ENCODE results near the gene PPP1R12A.

Gene PPP1R12A

DNA sequence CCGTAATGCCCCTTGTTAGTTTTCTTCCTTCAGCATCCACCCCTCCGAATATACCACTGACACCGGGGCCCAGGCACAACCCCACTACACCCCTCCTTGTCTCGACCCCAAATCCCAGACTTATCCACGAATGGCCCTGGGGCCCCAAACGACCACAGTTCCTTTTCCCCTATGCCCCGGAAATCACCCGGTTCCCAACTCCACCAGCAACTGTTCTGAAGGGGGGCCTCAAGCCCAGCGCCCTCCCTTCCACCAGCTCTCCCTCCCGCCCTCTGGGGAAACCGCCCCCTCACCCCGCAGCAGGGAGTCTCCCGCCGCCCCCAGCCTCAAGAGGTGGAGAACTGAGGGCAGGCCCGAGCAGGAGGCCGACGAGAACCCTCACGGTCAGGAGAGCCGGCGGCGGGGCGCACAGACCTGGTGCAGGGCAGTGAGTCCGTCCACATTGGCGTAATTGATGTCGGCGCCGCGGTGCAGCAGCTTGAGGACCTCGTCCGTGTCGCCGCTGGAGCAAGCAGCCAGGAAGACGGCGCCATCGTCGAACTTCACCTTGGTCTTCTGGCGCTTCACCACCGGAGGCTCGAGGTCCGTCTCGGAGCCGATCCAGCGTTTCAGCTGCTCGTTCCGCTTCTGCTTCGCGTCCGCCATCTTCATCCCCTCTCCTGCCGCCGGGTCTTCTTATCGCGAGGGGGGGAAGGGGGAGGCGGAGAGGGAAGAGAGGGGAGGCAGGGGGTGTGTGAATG is 446 bp downstream of the PPP1R12A start:
- DNase-seq: peak; percentile 49

DNA sequence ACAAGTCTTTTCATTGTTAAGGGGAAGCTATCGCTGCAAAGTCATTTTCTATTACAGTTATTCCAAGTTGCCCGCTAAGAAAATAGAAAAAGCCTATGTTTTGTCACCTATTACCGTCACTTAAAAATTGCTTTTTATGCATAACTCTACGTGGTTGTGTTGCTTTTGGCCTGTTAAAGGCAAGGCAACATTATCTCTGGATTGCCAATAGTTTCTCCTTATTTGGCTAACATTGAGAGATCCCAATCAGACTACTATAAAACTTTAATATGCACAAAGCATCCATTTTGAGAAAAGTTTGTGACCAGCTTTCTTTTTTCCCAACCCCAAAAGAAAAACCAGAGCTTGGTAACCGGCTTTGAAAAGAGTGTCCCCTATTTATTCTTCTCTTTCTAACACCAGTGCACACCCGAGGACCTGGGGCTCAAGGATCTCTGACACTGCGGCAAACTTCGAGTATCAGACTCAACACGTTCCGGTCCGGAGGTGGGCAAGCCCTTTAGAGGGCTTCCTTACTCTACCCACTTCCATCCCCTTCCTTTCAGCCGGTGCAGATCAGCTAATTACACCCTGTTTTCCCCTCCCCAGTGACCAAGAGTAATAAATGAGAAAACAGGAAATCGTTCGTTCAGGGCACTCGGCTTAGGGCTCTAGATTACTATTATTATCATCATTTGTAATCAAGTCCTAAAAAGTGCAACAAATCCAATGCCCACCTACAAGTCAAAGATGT is 1.2 kb downstream of the PPP1R12A start:
- no peak for DNase-seq

DNA sequence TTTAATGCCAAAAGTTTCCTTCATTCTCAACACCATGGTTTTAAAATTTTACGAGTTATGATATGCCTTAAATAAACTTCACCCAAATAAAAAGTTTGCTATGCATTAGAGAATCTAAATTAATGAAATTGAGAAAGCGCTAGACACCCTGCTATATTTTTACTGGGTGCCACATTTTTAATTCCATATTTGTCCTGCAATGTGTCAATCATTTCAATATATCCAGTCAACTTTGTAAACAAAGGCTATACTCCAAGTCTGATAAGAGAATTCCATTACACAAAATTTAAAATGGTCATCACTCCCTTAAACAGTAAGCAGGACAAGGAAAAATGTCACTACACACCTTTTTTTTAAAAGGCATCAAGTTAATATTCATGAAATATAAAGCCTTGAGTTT is 1.9 kb downstream of the PPP1R12A start:
- no peak for DNase-seq

DNA sequence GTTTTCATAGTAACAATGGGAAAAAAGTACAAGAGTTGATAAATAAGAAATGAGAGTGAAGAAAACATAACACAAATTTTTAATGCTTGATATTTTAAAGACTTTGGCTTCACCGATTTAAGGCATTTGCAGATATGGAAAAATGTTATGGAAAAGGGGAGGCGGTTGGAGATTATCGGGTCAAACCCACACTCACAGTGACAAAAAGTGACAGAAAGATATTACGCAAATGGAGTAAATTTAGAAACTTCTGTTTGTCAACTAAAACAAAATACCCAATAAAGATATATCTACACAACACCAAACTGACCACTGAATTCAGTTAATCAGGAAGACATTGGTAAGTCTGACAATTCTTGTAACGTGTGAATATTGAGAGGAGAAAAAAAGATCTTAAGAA is 2.5 kb downstream of the PPP1R12A start:
- DNase-seq: no peak

DNA sequence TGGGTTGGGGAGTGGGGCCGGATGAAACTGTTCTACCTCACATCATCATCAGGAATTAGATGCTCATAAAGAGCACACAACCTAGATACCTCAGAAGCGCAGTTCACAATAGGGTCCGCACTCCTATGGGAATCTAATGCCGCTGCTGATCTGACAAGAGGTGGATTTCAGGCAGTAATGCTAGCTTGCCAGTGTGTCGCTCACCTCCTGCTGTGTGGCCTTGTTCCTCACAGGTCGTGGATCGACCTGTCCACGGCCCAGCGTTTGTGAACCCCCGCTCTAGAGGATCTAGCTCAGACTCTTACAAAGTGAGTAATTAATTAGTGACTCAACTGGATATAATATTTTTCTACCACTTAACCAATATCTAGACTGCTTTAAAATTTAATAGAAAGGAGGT is 5.8 kb downstream of the PPP1R12A start:
- DNase-seq: no peak

DNA sequence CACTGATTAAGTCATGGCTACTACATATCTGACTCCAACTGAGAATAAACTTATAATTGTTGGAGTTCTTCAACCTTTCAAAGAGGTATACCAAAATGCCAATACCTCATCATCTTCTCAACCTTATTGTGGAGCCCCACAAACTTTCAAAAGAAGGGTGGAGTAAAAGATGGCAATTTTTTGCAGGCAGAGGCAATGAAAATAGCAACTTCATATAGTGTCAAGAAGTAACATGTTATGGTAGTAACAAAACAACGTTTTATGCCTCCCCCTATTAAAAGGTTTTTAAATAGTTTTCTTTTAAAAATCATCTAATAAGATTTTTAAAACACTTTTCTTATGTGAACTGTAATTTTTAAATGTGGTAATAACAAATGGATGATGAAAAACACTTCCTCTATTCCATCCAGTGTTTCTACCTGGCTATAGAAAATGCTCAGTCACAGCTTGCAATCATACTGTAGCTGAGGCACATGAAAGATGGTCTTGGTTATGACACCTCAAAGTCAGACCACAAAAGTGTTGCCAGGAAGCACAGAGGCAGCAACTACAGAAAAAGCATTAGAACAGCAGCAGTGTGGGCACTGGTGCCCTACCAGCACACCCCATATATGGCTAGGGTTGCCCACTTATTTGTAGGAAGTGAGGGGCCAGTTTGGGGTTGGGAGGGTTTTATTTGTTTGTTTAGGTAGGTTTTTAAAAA is 7.0 kb downstream of the PPP1R12A start:
- no peak for DNase-seq

DNA sequence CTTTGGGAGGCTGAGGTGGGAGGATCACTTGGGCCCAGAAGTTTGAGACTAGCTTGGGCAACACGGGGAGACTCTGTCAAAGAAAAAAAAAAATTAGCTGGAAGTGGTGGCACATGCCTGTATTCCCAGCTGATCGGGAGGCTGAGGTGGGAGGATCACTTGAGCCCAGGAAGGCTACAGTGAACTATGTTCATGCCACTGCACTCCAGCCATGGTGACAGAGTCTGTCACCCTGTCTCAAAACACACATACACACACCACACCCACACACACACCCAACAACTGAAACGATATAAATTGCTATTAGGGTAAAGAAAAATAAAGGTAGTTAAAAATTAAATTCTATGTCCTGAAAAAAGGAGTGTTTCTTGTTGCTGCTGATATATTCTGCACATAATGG is 7.9 kb downstream of the PPP1R12A start:
- DNase-seq: no peak

DNA sequence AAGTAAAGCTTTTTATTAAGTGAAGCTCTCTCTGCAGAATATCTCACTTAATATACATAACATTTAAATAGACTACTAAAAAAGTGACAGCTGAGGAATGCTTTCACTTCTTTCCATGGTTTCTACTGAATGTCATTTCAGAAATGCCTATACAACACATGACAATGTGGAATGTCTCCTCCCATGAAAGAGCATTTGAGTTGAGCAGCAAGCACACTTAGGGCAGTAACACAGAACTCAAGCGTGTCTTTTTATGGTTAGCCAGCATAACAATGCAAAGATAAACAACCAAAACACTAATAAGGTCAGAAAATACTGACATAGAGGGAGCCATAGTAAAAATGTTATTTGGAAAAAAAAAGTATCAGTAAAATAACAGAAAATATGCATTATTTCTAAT is 9.4 kb downstream of the PPP1R12A start:
- DNase-seq: no peak

DNA sequence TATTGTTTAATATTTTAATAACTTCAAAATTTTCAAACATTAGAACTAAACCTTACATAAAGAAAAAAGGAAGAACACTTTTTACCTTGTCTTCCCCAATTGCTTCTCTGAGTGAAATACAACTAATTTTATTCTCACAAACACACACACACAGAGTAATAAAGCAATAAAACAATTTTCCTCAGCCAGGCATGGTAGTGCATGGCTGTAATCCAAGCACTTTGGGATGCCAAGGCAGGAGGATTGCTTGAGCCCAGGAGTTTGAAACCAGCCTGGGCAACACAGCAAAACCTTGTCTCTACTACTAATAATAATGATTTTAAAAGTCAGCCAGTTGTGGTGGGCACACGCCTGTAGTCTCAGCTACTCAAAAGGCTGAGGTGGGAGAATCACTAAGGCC is 13.1 kb downstream of the PPP1R12A start:
- DNase-seq: no peak

DNA sequence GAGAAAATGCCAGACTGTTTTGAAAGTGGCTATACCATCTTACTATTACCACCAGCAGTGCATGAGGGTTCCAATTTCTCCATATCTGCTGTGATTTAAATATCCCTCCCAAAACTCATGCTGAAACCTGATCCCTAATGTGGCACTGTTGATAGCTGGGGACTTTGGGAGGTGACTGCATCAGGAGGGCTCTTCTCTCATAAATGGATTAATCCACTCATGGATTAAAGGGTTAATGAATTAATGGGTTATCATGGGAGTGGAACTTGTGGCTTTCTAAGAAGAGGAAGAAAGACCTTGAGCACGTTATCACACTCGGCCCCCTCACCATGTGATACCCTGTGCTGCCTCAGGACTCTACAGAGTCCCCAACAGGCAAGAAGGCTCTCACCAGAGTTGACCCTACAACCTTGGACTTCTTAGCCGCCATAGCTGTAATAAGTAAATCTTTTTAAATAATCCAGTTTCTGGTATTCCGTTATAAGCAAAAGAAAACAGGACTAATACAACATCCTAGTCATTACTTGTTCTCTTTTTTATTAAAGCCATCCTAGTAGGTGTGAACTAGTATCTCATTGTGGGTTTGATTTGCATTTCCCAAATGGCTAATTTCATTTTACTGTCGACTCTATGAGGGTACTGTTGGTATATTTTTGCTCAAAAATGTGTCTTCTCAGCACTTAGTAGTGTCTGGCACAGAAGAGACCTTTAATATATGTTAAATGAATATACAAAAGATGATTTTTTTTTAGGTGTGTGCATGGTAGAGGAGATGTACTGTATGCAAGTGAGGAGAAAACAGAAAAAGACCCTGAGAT is 14.3 kb downstream of the PPP1R12A start:
- no peak for DNase-seq

DNA sequence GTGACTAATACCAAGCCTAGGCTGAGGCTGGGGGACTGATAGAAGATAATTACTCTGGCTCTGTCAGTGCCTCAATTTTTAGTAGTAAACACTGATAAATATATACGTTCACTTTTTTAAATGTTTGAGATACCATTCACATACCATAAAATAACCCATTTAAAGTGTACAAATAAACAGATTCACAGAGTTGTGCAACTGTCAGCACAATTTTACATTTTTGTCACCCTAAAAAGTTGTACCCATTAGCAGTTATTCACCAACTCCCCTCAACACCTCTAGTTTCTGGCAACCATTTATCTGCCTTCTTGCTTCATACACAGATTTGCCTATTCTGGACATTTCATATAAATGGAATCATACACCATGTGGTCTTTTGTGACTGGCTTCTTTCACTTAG is 15.1 kb downstream of the PPP1R12A start:
- no peak for DNase-seq

DNA sequence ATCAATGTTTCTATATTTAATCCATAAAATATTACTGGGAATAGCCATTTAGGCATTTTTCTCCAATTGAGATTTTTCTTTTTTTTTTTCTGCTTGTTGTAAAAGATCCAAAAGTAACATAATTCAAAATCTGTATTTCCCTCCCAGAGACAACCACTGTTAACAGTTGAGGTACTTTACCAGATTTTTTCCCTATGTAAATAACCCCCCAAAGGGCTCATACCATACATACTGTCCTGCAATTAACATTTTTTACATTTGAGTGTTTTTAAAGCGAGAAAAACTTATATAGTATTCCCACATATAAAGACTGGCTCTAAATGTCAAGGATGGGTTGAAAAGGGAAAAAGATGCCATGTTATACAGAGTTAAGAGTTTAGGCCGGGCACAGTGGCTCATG is 18.1 kb downstream of the PPP1R12A start:
- no peak for DNase-seq

DNA sequence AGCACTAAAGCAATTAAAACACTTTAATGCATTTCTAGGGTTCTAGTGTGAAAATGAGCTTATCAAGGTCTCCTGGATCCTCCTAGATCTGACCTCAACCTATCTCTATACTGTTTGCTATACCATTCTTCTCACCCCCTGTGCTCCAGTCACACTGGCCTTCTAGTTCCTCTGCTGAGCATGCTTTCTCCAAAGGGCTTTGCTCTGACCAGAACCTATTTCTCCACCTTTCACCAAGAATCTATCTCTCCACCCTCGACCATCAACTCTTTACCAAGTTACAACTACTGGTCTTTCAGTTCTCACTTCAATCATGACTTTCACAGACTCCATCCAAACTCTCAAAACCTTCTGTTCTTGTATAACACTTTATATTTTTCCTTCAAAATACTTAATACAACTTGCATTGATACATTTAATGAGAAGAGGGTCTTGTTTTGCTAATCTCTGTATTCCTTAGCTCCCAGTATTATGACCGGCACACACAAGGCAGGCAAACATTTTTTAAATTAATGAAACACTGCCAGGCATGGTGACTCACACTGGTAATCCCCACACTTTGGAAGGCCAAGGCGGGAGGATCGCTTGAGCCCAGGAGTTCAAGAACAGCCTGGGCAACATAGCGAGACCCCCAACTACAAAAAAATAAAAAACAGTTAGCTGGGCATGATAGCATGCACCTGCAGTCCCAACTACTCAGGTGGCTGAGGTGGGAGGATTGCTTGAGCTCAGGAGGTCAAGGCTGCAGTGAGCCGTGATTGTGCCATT is 22.8 kb downstream of the PPP1R12A start:
- no peak for DNase-seq

DNA sequence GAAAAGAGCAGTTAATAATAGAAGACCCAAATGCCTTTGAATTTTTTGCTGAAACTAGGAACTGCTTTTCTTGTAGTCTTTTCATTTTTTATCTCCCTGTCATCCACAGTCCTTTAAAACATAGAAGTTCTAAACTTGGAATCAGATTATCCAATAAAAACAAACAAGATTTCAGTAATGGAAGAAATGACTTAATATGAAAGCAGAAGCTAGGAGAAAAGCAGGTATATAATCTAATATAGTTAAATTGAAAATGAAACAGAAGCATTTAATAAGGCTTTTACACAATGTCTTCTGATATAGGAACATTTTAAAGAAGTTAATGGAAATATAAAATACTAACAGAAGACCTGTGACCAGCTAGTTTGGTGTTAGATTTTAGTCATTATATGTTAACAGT is 26.5 kb downstream of the PPP1R12A start:
- DNase-seq: no peak

DNA sequence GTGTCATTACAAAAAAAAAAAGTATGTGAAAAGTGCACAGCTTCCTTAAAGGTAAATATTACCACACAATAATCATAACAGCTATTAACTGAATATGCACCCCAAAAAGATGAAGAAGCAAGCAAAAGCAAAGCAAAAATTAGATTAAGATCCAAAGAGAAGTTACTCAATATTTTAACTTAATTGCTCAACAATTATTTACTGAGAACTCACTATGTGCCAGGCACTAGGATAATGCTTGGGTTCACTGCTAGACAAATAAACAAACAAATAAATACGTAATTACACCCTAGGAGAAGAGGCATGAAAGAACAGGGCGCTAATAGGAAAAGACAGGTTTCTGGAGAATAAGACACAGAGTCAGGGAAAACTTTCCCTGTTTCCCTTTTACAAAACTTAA is 33.4 kb downstream of the PPP1R12A start:
- DNase-seq: no peak

DNA sequence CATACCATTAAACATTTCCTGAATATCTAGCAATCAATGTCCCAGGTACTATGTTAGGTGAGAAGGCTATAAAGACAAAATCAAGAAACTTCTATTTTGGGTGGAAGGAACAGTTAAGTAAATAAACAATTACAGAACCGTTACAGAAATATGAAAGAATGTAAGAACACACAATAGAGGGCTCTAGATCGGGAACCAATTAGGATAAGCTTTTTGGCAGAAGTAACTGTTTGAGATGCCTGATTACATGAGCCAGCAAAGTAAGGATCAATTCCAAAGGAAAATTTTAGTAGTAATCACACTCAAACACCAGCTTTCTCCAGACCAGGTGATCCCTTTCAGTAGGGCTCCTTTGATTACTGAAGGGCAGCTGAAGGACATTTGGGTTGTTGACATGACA is 33.9 kb downstream of the PPP1R12A start:
- no peak for DNase-seq

DNA sequence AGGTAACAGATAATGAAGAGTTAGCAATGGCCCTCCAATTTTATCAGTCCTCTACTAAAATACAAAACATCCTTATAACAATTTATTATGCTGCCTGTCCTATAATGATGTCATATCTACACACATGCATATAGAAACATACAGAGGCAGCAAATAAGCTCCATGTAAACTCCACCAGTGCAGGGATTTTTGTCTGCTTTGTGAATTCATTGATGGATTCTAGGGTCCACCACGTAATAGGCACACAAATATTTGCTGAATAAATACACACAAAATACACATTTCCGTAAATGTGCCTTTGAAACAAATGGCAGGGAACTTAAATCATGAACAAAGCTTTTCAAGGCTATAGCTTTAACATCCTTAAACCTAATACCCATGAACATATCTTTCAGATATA is 34.7 kb downstream of the PPP1R12A start:
- no peak for DNase-seq

DNA sequence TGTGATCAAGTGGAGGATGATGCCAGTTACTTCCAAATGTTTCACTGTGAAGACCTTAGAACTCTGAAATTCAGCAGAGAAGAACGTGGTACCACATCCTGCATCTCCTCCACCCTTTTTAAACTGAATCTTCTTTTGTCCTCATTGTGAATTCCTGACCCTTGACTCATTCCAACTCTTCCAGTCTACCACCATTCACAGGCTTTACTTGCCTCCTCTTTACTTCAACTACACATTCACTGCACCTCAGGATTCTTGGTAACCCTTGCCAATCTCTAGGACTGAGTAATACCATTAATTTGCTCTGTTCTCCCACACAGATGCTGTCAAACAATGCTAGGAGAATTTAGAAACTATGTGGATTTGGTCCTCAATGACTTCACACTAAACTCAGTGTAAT is 37.3 kb downstream of the PPP1R12A start:
- no peak for DNase-seq

DNA sequence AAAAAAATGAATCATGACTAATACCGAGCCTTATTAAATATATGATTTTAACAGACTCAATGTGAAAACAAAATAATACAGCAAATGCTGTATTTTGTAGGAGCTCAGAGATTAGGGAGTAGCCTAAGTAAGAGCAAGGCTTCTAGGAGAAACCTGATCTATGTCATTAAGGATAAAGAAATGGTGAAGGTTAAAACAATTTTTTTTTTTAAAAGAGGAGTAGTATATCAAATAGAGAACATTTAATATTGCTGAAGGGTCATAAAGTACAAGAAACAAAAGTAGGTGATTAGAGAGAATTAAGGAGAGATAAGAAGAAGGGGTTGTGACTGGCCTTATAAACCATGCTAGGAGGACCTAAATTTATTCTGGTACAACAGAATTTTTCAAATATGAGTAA is 39.1 kb downstream of the PPP1R12A start:
- DNase-seq: no peak

DNA sequence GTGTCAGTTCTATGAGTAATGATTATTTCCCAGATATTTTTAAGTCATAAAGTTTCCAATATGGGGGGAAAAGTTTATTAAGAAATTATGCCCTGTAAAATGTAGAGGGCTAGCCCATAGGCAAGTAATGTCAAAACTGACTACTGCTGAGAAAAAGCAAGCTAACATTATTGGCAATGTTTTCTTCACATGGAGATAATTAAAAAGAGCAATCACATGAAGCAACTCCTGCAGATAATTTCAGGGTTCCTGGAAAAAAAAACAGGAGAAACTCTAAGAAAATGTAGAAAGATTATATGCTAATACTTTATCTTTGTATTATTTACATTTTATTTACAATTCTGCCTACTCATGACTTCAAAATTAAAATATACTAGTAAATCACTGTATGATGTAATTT is 39.8 kb downstream of the PPP1R12A start:
- DNase-seq: no peak

DNA sequence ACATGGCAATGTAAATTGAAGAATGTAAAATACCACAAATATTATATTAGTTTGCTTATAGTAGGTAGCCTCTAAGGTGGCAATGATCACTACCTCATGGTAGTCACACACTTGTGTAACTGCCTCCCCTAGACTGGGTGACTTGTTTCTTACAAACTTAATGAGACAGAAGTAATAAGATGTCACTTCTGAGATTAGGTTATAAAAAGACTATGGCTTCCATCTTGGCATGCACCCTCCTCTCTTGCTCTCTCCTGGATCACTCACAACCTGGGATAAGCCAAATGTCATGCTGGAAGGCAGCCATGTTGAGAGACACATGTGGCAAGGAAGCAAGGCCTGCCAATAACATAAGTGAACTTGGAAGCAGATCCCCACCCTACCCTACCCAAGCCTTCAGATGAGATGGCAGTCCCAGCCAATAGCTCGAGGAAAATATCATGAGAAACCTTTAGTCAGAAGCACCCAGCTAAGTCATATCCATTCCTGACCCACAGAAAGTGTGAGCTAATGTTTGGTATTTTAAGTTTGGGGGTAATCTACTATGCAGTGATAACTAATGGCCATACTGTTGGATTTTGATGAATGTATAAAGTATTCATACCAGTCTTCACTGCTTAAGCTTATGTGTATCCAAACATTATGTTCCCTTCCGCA is 43.3 kb downstream of the PPP1R12A start:
- DNase-seq: no peak

DNA sequence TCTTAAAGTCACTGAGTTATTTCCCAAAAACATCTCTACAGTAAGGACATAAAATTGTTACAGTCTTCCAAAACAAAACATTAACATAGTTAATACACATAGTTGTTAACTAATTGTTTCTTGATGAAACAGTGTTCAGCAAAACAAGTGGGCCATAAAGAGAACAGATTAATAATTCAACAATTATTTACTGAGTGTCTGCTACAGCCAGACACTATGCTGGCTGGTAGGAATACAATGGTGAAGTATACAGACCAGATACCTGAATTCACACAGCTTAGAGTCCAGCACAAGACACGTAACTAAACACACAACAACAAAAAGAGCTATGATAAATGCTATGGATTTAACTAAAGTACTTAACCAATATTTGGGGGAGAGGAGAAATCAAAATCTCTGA is 47.0 kb downstream of the PPP1R12A start:
- no peak for DNase-seq

Measured in DMS79 (cell line).